Measurements from ENCODE around the gene THEMIS.
"Not testable (repeated sequence)": the region's sequence is repeated elsewhere in the genome, so short reads cannot be mapped to it uniquely, and the experiment has no call there.

THEMIS gene

DNA sequence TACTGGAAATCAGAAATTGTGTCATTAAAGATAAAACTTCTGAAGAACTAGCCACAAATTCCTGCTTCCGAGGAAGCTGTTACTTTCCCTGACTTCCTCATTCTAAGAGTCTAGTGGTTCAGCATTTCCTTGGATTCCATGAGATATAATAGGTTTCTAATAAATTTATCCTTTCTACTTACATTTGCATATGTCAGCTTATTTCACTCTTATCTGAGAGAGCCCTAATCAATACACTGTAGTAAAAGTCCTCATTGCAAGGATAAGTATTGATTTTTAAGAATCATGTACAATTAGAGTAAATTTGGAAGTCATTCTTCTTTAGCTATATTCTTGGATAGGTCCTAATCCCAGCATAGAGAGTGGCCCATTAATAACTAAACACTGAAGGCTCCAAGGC lies 16.9 kb upstream of the THEMIS start:
- DNase-seq (ENCODE audit: low read depth in 2 of 2), result no peak

DNA sequence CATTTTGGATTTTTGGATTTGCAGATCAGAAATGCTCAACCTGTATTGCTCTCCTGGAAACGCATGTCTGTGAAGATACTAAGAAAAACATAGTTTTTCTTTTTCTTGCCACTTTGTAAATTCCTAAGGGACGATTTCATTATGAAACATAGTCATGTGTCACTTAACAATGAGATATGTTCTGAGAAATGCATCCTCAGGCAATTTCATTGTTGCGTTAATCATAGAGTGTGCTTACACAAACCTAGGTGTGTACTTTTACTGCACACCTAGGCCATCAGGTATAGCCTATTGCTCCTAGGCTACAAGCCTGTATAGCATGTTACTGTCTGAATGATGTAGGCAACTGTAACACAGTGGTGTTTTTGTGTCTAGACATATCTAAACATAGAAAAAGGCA lies 13.4 kb upstream of the THEMIS start:
- no peak for DNase-seq (ENCODE audit: low read depth in 2 of 2)

DNA sequence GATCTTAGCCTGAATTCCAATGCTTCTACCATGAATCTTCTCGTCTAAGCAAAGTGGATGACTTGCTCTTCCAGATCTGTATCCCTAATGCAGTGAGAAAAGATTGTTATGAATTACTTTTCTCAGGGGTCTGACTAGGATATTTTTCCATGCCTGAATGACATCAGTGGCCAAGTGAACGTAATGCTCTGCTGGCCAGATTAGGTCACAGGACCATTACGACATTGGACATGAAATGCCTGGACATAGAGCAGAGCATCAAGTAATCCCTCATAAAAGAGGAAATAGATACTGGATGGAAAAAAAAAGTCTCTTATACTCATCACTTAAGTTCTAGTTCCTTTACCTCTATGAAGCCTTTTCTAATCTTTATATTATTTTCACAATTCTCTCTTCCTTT lies 12.1 kb upstream of the THEMIS start:
- DNase-seq (ENCODE audit: low read depth in 2 of 2), result no peak

DNA sequence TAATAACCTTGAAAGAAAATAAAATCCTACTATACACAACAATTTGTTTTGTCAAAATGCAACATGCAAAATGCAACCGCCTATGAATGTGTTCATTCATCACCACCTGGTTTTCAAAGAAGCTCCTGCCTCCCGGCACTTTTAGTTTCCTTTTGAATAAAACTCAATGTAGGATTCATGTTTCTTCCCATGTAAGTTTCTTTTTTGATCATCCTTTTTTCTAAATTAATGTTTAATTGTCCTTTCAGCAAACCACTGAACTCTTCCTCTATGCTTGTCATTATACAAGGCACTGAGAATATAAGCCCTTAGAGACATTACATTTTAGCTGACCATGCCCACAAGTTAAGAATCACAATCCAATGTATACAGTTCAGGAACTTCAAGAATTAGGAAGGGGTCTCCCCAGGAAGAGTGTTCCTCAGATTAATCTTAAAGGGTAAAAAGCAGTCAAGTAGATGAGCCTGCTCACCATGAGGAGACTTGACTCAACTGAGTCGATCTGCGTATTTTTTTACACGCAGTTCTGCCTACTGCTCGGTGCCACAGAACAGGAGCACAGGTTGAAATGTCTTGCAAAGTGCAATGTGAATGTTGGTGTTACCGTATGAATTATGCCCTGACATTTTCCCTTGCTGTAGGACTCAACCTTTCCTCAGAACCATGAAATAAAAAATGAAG lies 7.2 kb upstream of the THEMIS start:
- DNase-seq (ENCODE audit: low read depth in 2 of 2), result no peak

DNA sequence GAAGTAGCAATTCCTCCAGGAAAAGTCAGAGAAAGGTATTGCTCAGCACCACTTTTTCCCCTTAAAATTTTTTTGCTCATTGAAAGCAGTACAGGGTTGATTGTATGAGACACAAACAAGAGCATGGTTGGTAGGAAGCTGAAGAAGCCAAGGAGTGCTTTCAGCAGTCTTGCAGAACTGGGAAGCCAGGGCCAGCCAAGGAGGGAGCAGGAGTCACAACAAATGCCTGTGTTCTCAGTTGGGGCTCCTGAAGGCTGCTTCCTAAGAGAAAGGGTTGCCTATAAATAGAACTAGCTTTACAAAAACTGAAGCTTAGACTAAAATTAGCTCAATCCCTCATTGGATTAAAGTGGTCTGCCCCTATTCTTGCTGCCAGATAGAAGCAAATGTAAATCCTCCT lies 3.3 kb upstream of the THEMIS start:
- no peak for DNase-seq (ENCODE audit: low read depth in 2 of 2)

DNA sequence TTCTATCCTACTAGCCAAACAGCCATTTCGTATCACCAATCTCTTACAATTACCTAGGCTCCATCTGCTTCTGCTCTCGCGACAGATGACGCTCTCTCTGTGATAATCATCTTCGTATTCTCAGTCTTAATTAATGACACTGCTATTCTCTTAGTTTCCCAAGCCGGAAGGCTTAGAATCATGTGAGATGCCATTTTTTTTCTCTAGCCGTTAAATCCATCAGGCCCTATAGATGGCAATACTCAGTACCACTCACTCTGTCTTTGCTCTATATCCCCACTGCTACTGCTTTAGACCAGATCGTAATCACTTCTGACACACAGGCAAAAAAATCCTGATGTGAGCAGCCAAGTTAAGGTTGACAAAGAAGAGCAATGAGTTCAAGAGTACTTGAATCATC lies 2.1 kb upstream of the THEMIS start:
- DNase-seq (ENCODE audit: low read depth in 2 of 2), result no peak

DNA sequence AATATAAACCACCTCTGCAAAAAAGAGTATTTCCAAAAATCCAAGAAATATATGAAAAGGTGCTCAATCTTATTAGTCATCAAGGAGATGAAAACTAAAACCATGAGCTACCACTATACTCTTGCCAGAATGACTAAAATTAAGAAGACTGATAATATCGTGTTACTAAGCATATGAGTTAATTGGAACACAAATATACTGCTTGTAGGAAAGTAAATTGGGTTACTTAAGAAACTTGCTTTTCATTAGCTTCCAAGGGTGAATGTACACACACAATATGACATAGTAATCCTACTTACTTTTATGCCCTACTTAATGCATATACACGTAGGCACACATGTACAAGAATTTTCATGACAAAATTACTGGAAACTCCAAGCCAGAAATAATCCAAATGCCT lies 3.4 kb downstream of the THEMIS start:
- DNase-seq (ENCODE audit: low read depth in 2 of 2), result no peak

DNA sequence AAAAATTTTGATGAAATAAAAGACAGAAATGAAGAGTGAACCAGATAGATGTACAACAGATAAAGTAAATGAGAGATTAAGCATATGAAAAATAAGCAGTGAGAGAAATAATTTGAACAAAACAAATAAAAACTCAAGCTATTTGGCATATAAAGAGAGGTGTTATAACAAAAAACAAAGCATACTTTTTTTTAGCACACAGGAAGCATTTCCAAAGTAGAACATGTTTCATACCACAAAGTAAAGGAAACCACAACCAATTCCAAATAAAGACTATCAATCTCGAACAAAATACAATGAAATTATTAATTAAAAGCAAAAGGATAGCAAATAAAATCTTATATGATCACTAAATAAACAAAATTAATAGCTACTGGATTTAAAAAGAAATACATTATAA lies 6.8 kb downstream of the THEMIS start:
- DNase-seq (ENCODE audit: low read depth in 2 of 2), result no peak

DNA sequence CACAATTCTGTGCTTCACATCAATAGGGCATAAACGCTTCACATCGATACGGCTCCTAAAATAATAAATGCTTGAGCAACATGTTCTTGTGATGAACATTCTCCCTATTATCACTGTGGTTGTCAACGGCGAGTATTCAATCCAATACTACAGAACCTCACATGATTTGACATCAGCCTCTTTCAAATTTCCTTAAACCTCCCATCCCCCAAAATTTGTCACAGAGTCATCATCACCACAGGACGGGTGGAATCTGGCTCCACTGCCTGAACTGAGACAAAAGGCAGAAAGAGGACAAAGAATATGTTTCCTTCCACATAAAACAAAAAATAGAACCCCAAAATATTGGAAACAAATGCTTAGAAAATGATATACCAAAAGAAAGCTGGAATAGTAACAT lies 7.3 kb downstream of the THEMIS start:
- DNase-seq (ENCODE audit: low read depth in 2 of 2), result no peak

DNA sequence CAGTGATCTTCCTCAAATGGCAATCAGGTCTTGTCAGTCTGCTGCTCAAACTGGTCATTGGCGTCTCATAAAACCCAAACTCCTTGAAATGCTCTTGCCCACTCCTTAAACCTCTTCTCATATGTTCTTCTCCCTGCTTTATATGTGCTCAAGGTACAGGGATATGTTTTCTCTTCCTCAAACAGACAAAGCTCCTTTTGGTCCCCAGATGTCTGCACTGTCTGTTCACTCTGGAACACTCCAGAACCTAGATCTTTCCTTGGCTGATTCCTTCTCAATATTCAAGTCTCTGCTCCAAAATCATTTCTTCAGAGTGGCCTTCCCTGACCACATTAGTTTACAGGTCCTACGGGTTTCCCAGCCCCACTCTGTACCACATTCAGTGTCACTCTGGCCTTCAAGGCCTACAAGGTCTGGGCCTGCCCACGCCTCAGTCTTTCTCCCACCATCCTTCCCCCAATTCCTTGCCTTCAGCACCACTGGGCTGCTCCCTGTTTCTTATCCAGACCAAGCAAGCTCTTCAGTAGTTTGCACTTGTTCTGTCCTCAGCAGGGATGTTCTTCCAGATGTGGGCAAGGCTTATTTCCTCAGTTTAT lies 9.0 kb downstream of the THEMIS start:
- no peak for DNase-seq (ENCODE audit: low read depth in 2 of 2)

DNA sequence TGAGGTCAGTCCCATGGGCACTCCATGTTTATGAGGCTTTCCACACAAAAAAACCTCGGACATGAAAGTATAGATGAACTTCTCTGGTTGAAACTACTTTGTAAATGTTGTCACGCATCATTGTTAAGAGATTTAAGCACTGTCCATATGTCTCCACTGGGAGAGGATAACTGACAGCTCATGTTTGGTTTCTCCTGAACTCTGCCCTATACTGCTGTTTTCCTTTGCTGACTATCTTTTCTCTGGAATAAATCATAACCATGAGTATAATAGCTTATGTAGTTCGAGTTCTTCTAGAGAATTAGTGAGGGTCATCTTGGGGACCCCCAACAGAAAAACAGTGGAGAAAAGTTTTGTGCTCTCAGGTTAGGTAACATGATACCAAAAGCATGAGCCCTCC lies 14.3 kb downstream of the THEMIS start:
- DNase-seq (ENCODE audit: low read depth in 2 of 2), result no peak

DNA sequence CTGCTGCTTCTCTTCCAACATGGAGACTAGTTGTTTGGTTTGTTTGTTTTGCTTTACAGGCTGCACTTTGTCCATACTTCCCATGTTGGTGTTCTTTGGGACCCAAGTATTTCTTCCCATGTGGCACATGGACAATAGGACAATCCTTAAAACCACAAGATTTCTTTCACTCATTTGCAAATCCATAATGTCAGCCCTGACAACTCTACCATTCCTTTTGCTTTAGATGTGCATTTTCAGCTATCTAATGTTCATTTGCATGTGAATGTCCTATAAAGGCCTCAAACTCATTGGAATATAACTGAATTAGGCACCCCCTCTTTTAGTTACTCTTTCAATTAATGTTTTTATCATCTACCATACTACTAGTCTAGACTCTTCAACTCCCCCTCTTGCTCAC lies 16.7 kb downstream of the THEMIS start:
- DNase-seq (ENCODE audit: low read depth in 2 of 2), result no peak

DNA sequence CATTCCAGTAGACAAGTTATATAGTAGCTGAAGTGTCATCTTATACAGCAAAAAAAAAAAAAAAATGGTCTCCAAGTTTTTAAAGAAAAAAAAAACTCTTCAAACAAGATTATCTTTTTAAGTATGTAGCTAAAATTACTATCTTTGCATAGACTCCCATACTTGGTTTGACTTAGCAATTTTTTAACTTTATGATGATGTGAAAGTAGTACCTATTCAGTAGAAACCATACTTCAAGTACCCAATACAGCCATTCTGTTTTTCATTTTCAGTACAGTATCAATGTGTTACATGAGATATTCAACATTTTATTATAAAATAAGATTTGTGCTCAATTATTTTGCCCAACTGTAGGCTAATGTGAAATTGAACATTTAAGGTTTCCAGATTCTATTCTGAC lies 18.9 kb downstream of the THEMIS start:
- not testable (repeated sequence) for DNase-seq (ENCODE audit: low read depth in 2 of 2)

DNA sequence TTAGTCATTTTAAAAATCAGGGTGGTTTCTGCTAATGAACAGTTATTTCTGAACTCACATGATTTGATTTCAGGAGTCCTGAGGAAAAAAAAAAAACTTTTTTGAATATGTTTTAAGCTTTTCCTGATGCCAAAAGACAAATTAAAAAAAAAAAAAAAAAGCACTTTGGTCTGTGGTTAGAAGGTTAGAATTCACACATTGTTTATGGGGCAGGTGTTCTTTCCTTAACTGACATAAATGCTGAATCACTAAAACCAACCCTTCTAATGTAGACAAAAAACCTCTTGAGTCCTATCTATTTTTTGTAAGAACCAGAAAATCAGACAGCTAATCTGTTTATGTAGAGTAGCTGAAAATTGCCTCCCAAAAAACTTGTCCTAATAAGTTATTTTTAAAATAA lies 20.4 kb downstream of the THEMIS start:
- DNase-seq (ENCODE audit: low read depth in 2 of 2), result no peak

DNA sequence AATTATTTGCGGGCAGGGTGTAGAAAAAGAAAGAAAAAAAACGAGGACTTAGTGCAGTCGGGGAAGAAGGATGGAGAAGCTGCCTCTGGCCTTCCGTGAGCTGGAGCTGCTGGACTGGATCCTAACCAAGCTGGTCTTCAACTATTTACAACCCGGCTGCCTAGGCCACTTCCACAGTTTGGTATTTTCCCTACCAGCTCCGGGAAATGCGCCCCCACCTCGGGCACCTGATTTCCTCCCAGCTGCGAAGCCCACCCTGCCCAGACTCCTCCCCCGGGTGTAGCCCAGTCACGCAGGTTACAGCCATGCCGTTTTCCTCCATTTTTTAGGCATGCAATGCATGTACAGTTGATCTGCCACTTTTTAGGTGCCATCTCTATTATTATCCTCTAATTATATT lies 21.2 kb downstream of the THEMIS start:
- no peak for DNase-seq (ENCODE audit: low read depth in 2 of 2)

DNA sequence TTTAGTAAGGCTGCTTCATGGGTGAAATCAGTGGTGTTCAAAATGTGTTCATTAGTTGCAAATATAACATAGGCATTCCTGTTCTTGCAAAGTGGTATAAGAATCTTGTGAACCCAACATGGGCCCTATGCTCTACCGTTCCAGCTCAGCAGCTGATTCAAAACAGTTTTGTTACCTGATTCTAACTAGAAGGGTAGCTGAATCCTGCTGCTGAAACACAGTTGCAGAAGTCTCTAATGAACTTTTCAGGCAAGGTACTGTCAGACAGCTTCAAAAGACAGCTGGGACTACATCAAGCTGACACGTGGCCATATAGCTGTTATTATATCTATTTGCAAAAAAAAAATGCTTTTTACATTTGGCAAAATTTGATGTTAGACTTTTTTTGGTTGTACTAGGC lies 22.7 kb downstream of the THEMIS start:
- no peak for DNase-seq (ENCODE audit: low read depth in 2 of 2)

DNA sequence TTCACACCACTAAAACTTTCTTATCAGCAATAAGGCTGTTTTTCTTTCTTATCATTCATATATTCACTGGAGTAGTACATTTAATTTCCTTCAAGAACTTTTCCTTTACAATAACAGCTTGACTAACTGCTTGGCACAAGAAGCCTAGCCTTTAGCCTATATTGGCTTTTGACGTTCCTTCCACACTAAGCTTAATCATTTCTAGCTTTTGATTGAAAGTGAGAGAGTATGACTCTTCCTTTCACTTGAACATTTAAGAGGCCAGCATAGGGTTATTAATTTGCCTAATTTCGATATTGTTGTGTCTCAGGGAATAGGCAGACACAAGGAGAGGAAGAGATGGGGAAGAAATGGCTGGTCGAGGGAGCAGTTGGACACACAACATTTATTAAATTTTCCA lies 23.6 kb downstream of the THEMIS start:
- no peak for DNase-seq (ENCODE audit: low read depth in 2 of 2)

DNA sequence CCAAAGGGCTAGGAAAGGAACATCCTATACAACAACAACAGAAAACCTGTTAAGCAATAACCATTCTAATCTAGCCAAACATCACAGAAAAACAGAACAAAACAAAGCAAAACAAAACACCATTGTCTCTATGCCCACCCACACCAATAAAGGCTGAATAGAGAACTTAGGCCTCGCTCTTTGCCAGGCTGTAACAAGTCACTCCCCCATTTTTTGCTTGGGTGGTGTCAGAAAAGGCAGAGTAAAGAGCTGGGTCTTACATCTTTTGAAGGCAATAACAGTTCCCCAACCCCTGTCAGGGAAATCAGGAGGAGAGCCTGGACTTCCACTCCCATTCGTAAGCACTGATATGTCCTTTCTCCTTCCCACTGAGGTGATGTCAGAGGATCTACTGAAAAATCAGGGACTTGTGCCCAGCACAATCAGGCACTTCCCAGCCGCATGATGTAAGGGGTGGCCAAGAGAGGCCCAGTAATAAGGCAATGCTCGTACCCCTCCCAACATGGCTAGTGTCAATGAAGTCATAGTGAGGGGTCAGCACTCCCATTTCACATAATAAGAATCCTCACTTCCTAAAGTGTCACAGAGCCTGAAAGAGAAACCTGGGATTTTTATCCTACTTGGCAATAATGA lies 31.0 kb downstream of the THEMIS start:
- no peak for DNase-seq (ENCODE audit: low read depth in 2 of 2)

DNA sequence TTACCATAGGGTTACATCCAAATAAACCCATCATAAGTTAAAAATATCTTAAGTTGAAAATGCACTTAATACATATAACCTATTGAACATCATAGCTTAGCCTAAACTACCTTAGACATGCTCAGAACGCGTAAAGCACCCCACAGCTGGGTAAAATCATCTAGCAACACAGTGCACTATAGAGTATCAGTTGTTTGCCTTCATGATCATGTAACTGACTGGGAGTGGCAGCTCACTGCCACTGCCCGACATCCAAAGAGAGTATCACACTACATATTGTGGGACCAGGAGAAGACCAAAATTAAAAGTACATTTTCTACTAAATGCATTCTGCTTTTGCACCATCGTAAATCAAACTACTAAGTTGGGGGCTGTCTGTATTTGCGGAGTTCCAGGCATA lies 31.7 kb downstream of the THEMIS start:
- DNase-seq (ENCODE audit: low read depth in 2 of 2), result no peak

DNA sequence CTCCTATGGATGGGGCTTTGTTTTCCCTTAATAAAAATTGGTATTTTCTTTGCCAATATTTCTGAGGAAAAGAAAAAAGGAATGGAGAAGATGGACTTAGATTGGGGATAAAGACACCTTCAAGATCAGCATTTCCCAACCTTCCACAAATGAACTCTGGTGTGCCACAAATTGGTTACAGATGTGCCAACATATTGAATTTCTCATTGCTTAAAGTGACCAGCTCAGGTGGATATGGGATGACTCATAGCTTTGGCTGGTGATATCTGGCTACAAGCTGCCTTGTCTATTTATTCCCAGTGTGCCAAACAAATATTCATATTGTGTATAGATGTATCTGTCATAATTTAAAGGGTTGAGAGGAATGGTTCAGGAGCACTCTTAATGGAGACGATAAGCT lies 32.5 kb downstream of the THEMIS start:
- DNase-seq (ENCODE audit: low read depth in 2 of 2), result no peak

DNA sequence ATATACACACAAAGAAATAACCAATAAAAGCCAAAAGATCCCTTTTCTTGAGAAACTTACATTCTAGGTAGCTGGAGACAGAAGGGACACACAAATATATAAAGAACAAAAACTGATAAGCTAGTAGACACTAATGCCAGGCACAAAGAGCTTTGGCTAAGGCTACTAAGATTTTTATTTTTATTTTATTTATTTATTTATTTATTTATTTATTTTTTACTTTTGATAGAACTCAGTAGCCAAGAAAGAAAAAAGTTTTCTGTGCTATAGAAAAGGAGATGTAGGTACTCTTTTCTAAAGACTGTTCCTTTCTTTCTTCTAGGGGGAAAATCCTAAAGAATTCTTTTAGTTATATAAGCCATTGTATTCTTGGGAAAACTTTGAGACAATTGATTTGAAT lies 34.1 kb downstream of the THEMIS start:
- no peak for DNase-seq (ENCODE audit: low read depth in 2 of 2)

DNA sequence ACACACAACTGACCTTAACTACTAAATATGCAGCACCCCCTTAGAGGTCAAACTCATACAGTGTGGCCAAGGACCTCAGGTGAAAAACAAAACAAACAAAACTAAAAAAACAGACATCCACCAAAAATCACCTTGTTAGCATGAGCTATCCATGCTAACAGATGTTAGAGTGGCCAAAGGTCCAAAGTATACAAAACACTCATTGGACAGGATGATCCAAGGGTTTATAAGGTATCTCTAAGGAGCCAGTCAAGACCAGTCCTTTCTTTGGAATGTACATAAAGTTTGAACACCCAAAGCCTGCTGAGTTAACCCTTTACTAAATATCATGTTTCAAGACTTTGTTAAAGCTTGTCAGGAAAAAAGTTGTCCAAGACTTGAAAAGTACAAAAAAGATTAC lies 35.8 kb downstream of the THEMIS start:
- DNase-seq (ENCODE audit: low read depth in 2 of 2), result no peak

DNA sequence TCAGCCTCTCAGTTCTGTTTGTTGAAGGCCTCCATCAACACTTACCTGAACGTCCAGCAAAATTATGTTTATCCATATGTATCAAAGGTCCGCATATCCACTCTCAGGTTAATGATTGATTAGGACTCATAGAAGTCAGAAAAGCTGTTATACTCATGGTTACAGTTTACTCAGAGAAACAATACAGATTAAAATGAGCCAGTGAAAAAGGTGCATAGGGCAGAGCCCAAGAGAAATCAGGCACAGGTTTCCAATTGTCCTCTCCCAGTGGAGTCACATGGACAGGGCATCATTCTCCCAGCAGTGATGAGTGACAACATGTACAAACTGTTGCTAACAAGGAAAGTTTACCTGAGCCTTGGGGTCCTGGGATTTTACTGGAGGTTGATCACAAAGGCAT lies 36.2 kb downstream of the THEMIS start:
- no peak for DNase-seq (ENCODE audit: low read depth in 2 of 2)

DNA sequence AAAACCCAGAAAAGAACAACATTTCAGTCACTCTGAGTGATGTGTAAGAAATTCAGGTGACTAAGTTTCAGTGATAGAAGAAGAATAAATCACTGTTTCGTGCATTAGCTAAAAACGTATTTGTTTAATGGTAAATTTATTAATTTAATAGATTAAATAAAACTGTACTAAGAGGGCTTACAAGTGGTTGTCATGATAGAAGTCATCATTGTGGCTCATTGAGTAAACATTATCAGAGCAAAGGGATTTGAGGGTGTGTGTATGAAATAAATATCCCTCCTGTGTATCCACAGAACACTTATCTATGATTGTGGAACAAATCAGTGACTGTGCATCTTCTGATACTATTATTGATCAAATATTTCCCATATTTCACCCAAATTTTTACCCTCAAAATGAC lies 40.1 kb downstream of the THEMIS start:
- no peak for DNase-seq (ENCODE audit: low read depth in 2 of 2)

Measured in fibroblast of skin of left biceps (primary cell).